HL-60/S4 (cell line): ENCODE data around the gene PHKA2.
"Not testable (repeated sequence)": the region's sequence is repeated elsewhere in the genome, so short reads cannot be mapped to it uniquely, and the experiment has no call there.

Source experiments
- in situ Hi-C: fragments of 300-500 bp; cut with MboI; formaldehyde crosslinking; loops from 2 replicates; pipeline ENCODE4 v1.14.3; 2022; ENCODE audit warnings: low sequenced_read_pairs

PHKA2 gene

GRCh38 chrX:18980262-18980661 is 3.7 kb downstream of the PHKA2 start:
- in situ Hi-C loops, result not testable (repeated sequence)

GRCh38 chrX:18974993-18975392 is 8.9 kb downstream of the PHKA2 start:
- in situ Hi-C loops, result no loop called here

- in situ Hi-C loops, result no loop called here
Measured at GRCh38 chrX:18973527-18974192, 10.3 kb downstream of the PHKA2 start.

GRCh38 chrX:18971506-18971905 is 12.4 kb downstream of the PHKA2 start:
- in situ Hi-C loops, result no loop called here

GRCh38 chrX:18970465-18970864 is 13.4 kb downstream of the PHKA2 start:
- in situ Hi-C loops, result no loop called here

GRCh38 chrX:18966624-18967023 is 17.3 kb downstream of the PHKA2 start:
- in situ Hi-C loops, result no loop called here

GRCh38 chrX:18964901-18965300 is 19.0 kb downstream of the PHKA2 start:
- in situ Hi-C loops, result no loop called here

GRCh38 chrX:18964026-18964425 is 19.9 kb downstream of the PHKA2 start:
- in situ Hi-C loops, result no loop called here

- in situ Hi-C loops, result no loop called here
Measured at GRCh38 chrX:18962329-18962728, 21.6 kb downstream of the PHKA2 start.

- in situ Hi-C loops, result no loop called here
Measured at GRCh38 chrX:18961686-18962085, 22.2 kb downstream of the PHKA2 start.

- in situ Hi-C loops, result no loop called here
Measured at GRCh38 chrX:18956303-18957032, 27.4 kb downstream of the PHKA2 start.

- in situ Hi-C loops, result no loop called here
Measured at GRCh38 chrX:18955676-18956075, 28.2 kb downstream of the PHKA2 start.

GRCh38 chrX:18951032-18951431 is 32.9 kb downstream of the PHKA2 start:
- in situ Hi-C loops, result no loop called here

- in situ Hi-C loops, result loop anchor here (25.0 kb wide), 1 partner anchor 387 kb away; the partner anchor contains the start of gene PDHA1
Measured at GRCh38 chrX:18949944-18950301, 34.0 kb downstream of the PHKA2 start.

GRCh38 chrX:18949291-18949943 is 34.5 kb downstream of the PHKA2 start:
- in situ Hi-C loops, result loop anchor here (25.0 kb wide), 1 partner anchor 388 kb away; the partner anchor contains the start of gene PDHA1

- in situ Hi-C loops, result loop anchor here (25.0 kb wide), 1 partner anchor 391 kb away; the partner anchor contains the start of gene PDHA1
Measured at GRCh38 chrX:18946611-18947010, 37.3 kb downstream of the PHKA2 start.

GRCh38 chrX:18946157-18946556 is 37.8 kb downstream of the PHKA2 start:
- in situ Hi-C loops, result loop anchor here (25.0 kb wide), 1 partner anchor 391 kb away; the partner anchor contains the start of gene PDHA1

GRCh38 chrX:18945483-18945882 is 38.4 kb downstream of the PHKA2 start:
- in situ Hi-C loops, result loop anchor here (25.0 kb wide), 1 partner anchor 392 kb away; the partner anchor contains the start of gene PDHA1

- in situ Hi-C loops, result loop anchor here (25.0 kb wide), 1 partner anchor 393 kb away; the partner anchor contains the start of gene PDHA1
Measured at GRCh38 chrX:18944482-18944881, 39.4 kb downstream of the PHKA2 start.

- in situ Hi-C loops, result loop anchor here (25.0 kb wide), 1 partner anchor 395 kb away; the partner anchor contains the start of gene PDHA1
Measured at GRCh38 chrX:18941896-18942295, 42.0 kb downstream of the PHKA2 start.

- in situ Hi-C loops, result loop anchor here (25.0 kb wide), 1 partner anchor 399 kb away; the partner anchor contains the start of gene PDHA1
Measured at GRCh38 chrX:18938710-18939109, 45.2 kb downstream of the PHKA2 start.
